ENCODE measurements around the gene FGF9. TPM values are rescaled to one million over a fixed set of nuclear protein-coding genes. Genes with fewer than 3 reads are reported as not detected.

The FGF9 gene
- total RNA-seq, 1 donor from 2014 or later, result 0.39 TPM

GRCh38 chr13:21698817-21699679, 28.2 kb downstream of the FGF9 start:
- peaks cover 10% of the 10 kb centered on the region for H3K27me3 Mint-ChIP-seq (ENCODE audit: low read depth)
- no peaks in the 10 kb centered on the region for H3K9me3 Mint-ChIP-seq
- no peak overlapping the region for H3K27ac Mint-ChIP-seq
- H3K36me3 Mint-ChIP-seq (ENCODE audit: low read depth), result no peaks in the 10 kb centered on the region
- H3K4me1 Mint-ChIP-seq (ENCODE audit: low read depth), result no peaks in the 10 kb centered on the region
- intact Hi-C loops (cut with micrococcal nuclease), result no loop called here
- H3K4me3 Mint-ChIP-seq (ENCODE audit: low read depth), result no peak overlapping the region
- DNase-seq (ENCODE audit: low spot score), result no peak

- peaks cover 7% of the 10 kb centered on the region for H3K27me3 Mint-ChIP-seq (ENCODE audit: low read depth)
- H3K36me3 Mint-ChIP-seq (ENCODE audit: low read depth), result no peaks in the 10 kb centered on the region
- intact Hi-C loops (cut with micrococcal nuclease), result no loop called here
- H3K9me3 Mint-ChIP-seq, result no peaks in the 10 kb centered on the region
- H3K27ac Mint-ChIP-seq, result no peak overlapping the region
- H3K4me3 Mint-ChIP-seq (ENCODE audit: low read depth), result no peak overlapping the region
- no peaks in the 10 kb centered on the region for H3K4me1 Mint-ChIP-seq (ENCODE audit: low read depth)
- DNase-seq (ENCODE audit: low spot score), result no peak
Observed at GRCh38 chr13:21701460-21701859, 30.6 kb downstream of the FGF9 start.

GRCh38 chr13:21703846-21704245, 33.0 kb downstream of the FGF9 start:
- peaks cover 9% of the 10 kb centered on the region for H3K27me3 Mint-ChIP-seq (ENCODE audit: low read depth)

GRCh38 chr13:21707586-21707985, 36.7 kb downstream of the FGF9 start:
- Mint-ChIP-seq H3K36me3 (ENCODE audit: low read depth) (no peaks in the 10 kb centered on the region), H3K27ac (no peak overlapping the region), H3K4me1 (ENCODE audit: low read depth) (no peaks in the 10 kb centered on the region), H3K27me3 (ENCODE audit: low read depth) (peaks cover 2% of the 10 kb centered on the region), H3K4me3 (ENCODE audit: low read depth) (no peak overlapping the region), H3K9me3 (peaks cover 7% of the 10 kb centered on the region)
- DNase-seq (ENCODE audit: low spot score), result no peak
- intact Hi-C loops (cut with micrococcal nuclease), result no loop called here

More at GRCh38 chr13:21703846-21704245, 33.0 kb downstream of the FGF9 start:
- Mint-ChIP-seq H3K4me1 (ENCODE audit: low read depth) (no peaks in the 10 kb centered on the region), H3K36me3 (ENCODE audit: low read depth) (no peaks in the 10 kb centered on the region), H3K4me3 (ENCODE audit: low read depth) (no peak overlapping the region), H3K27ac (no peak overlapping the region), H3K9me3 (no peaks in the 10 kb centered on the region)
- no peak for DNase-seq (ENCODE audit: low spot score)
- intact Hi-C loops (cut with micrococcal nuclease), result no loop called here

GRCh38 chr13:21709697-21710096, 38.8 kb downstream of the FGF9 start:
- H3K9me3 Mint-ChIP-seq, result peaks cover 7% of the 10 kb centered on the region
- DNase-seq (ENCODE audit: low spot score), result no peak
- H3K27me3 Mint-ChIP-seq (ENCODE audit: low read depth), result peaks cover 2% of the 10 kb centered on the region
- no peaks in the 10 kb centered on the region for H3K4me1 Mint-ChIP-seq (ENCODE audit: low read depth)
- H3K36me3 Mint-ChIP-seq (ENCODE audit: low read depth), result no peaks in the 10 kb centered on the region
- intact Hi-C loops (cut with micrococcal nuclease), result loop anchor here (10.0 kb wide), 1 partner anchor 75 kb away; no protein-coding TSS in a partner anchor
- no peak overlapping the region for H3K27ac Mint-ChIP-seq
- no peak overlapping the region for H3K4me3 Mint-ChIP-seq (ENCODE audit: low read depth)

GRCh38 chr13:21710163-21710562, 39.3 kb downstream of the FGF9 start:
- Mint-ChIP-seq H3K9me3 (peaks cover 7% of the 10 kb centered on the region), H3K27me3 (ENCODE audit: low read depth) (peaks cover 2% of the 10 kb centered on the region), H3K27ac (no peak overlapping the region), H3K4me1 (ENCODE audit: low read depth) (no peaks in the 10 kb centered on the region), H3K4me3 (ENCODE audit: low read depth) (no peak overlapping the region), H3K36me3 (ENCODE audit: low read depth) (no peaks in the 10 kb centered on the region)
- DNase-seq (ENCODE audit: low spot score), result no peak
- intact Hi-C loops (cut with micrococcal nuclease), result loop anchor here (10.0 kb wide), 1 partner anchor 75 kb away; no protein-coding TSS in a partner anchor

- peaks cover 6% of the 10 kb centered on the region for H3K27me3 Mint-ChIP-seq (ENCODE audit: low read depth)
- H3K36me3 Mint-ChIP-seq (ENCODE audit: low read depth), result no peaks in the 10 kb centered on the region
- no peaks in the 10 kb centered on the region for H3K4me1 Mint-ChIP-seq (ENCODE audit: low read depth)
- H3K9me3 Mint-ChIP-seq, result no peaks in the 10 kb centered on the region
- no peak overlapping the region for H3K4me3 Mint-ChIP-seq (ENCODE audit: low read depth)
- DNase-seq (ENCODE audit: low spot score), result no peak
- intact Hi-C loops (cut with micrococcal nuclease), result loop anchor here (10.0 kb wide), 1 partner anchor 83 kb away; no protein-coding TSS in a partner anchor
- H3K27ac Mint-ChIP-seq, result no peak overlapping the region
Observed at GRCh38 chr13:21717817-21718216, 46.9 kb downstream of the FGF9 start.

- Mint-ChIP-seq H3K9me3 (no peaks in the 10 kb centered on the region), H3K4me1 (ENCODE audit: low read depth) (no peaks in the 10 kb centered on the region), H3K27me3 (ENCODE audit: low read depth) (peaks cover 6% of the 10 kb centered on the region), H3K36me3 (ENCODE audit: low read depth) (no peaks in the 10 kb centered on the region), H3K27ac (no peak overlapping the region), H3K4me3 (ENCODE audit: low read depth) (no peak overlapping the region)
- DNase-seq (ENCODE audit: low spot score), result no peak
- intact Hi-C loops (cut with micrococcal nuclease), result loop anchor here (10.0 kb wide), 1 partner anchor 85 kb away; no protein-coding TSS in a partner anchor
Observed at GRCh38 chr13:21719463-21719862, 48.6 kb downstream of the FGF9 start.

GRCh38 chr13:21723807-21724505, 53.1 kb downstream of the FGF9 start:
- H3K4me3 Mint-ChIP-seq (ENCODE audit: low read depth), result no peak overlapping the region
- H3K9me3 Mint-ChIP-seq, result peaks cover 9% of the 10 kb centered on the region
- no peaks in the 10 kb centered on the region for H3K4me1 Mint-ChIP-seq (ENCODE audit: low read depth)
- no peak overlapping the region for H3K27ac Mint-ChIP-seq
- DNase-seq (ENCODE audit: low spot score), result no peak
- intact Hi-C loops (cut with micrococcal nuclease), result no loop called here
- H3K36me3 Mint-ChIP-seq (ENCODE audit: low read depth), result peaks cover 3% of the 10 kb centered on the region
- H3K27me3 Mint-ChIP-seq (ENCODE audit: low read depth), result no peaks in the 10 kb centered on the region

GRCh38 chr13:21730186-21730880, 59.5 kb downstream of the FGF9 start:
- DNase-seq (ENCODE audit: low spot score), result no peak
- H3K27me3 Mint-ChIP-seq (ENCODE audit: low read depth), result no peaks in the 10 kb centered on the region
- H3K4me1 Mint-ChIP-seq (ENCODE audit: low read depth), result no peaks in the 10 kb centered on the region
- intact Hi-C loops (cut with micrococcal nuclease), result no loop called here
- peaks cover 9% of the 10 kb centered on the region for H3K9me3 Mint-ChIP-seq
- H3K27ac Mint-ChIP-seq, result no peak overlapping the region
- H3K4me3 Mint-ChIP-seq (ENCODE audit: low read depth), result no peak overlapping the region
- H3K36me3 Mint-ChIP-seq (ENCODE audit: low read depth), result peaks cover 3% of the 10 kb centered on the region

- no peaks in the 10 kb centered on the region for H3K4me1 Mint-ChIP-seq (ENCODE audit: low read depth)
- H3K27me3 Mint-ChIP-seq (ENCODE audit: low read depth), result no peaks in the 10 kb centered on the region
- no peak overlapping the region for H3K4me3 Mint-ChIP-seq (ENCODE audit: low read depth)
- no peak overlapping the region for H3K27ac Mint-ChIP-seq
- no peaks in the 10 kb centered on the region for H3K9me3 Mint-ChIP-seq
- no peaks in the 10 kb centered on the region for H3K36me3 Mint-ChIP-seq (ENCODE audit: low read depth)
- no peak for DNase-seq (ENCODE audit: low spot score)
- intact Hi-C loops (cut with micrococcal nuclease), result no loop called here
Observed at GRCh38 chr13:21733475-21734263, 62.8 kb downstream of the FGF9 start.

GRCh38 chr13:21734961-21735360, 64.1 kb downstream of the FGF9 start:
- H3K4me1 Mint-ChIP-seq (ENCODE audit: low read depth), result no peaks in the 10 kb centered on the region
- H3K27ac Mint-ChIP-seq, result no peak overlapping the region
- H3K27me3 Mint-ChIP-seq (ENCODE audit: low read depth), result no peaks in the 10 kb centered on the region
- no peaks in the 10 kb centered on the region for H3K9me3 Mint-ChIP-seq
- H3K4me3 Mint-ChIP-seq (ENCODE audit: low read depth), result no peak overlapping the region
- H3K36me3 Mint-ChIP-seq (ENCODE audit: low read depth), result no peaks in the 10 kb centered on the region
- no peak for DNase-seq (ENCODE audit: low spot score)
- intact Hi-C loops (cut with micrococcal nuclease), result no loop called here
